C4-2B (cell line): ENCODE results near the gene TAB2.

Experiments used
- CTCF ChIP-seq: fragments of 450-650 bp; conservative IDR thresholded peaks from 2 replicates; pipeline ENCODE4 v1.5.1; 2017; ENCODE audit warnings: mild to moderate bottlenecking
- ZFX ChIP-seq: fragments of 450-650 bp; IDR thresholded peaks from 2 replicates; pipeline ENCODE4 v1.6.1; 2017

- no peak for TF ChIP-seq CTCF
- TF ChIP-seq ZFX = no peak
Measured at GRCh38 chr6:149422581-149422980, 105.1 kb downstream of the TAB2 start.
